Left hindlimb (tissue), 1 donor: ENCODE data around the gene IL10.
"Not testable (repeated sequence)": the region's sequence is repeated elsewhere in the genome, so short reads cannot be mapped to it uniquely, and the experiment has no call there.

ENCODE experiments used
- DNase-seq: peaks from one replicate; pipeline ENCODE4 v3.0.0-alpha.2; 2018

Gene IL10

GRCh38 chr1:206792939-206793607 is 20.8 kb upstream of the IL10 start:
- DNase-seq, result no peak

GRCh38 chr1:206790502-206791250 is 18.4 kb upstream of the IL10 start:
- no peak for DNase-seq

GRCh38 chr1:206788487-206789050 is 16.3 kb upstream of the IL10 start:
- no peak for DNase-seq

GRCh38 chr1:206787891-206788290 is 15.6 kb upstream of the IL10 start:
- no peak for DNase-seq

- DNase-seq, result no peak
These were observed 14.1 kb upstream of the IL10 start for GRCh38 chr1:206786212-206786886.

GRCh38 chr1:206785182-206785765 is 13.0 kb upstream of the IL10 start:
- DNase-seq, result no peak

GRCh38 chr1:206784471-206784903 is 12.2 kb upstream of the IL10 start:
- no peak for DNase-seq

- DNase-seq, result no peak
These were observed 11.2 kb upstream of the IL10 start for GRCh38 chr1:206783506-206783905.

- DNase-seq, result no peak
These were observed 10.2 kb upstream of the IL10 start for GRCh38 chr1:206782448-206782847.

- no peak for DNase-seq
These were observed 7.3 kb upstream of the IL10 start for GRCh38 chr1:206779638-206780037.

GRCh38 chr1:206778911-206779310 is 6.6 kb upstream of the IL10 start:
- not testable (repeated sequence) for DNase-seq

GRCh38 chr1:206778031-206778430 is 5.7 kb upstream of the IL10 start:
- DNase-seq, result no peak

GRCh38 chr1:206776229-206776628 is 3.9 kb upstream of the IL10 start:
- no peak for DNase-seq

- DNase-seq, result no peak
These were observed 1.8 kb upstream of the IL10 start for GRCh38 chr1:206774093-206774492.

- no peak for DNase-seq
These were observed 979 bp downstream of the IL10 start for GRCh38 chr1:206771338-206771692.

GRCh38 chr1:206770531-206771337 is 1.6 kb downstream of the IL10 start, which contains the start of gene IL19:
TSS of gene IL19 (plus strand) at chr1:206770773. CDS start at chr1:206836663, 65,890 bp downstream.
- DNase-seq, result no peak

GRCh38 chr1:206769304-206769731 is 3.0 kb downstream of the IL10 start:
- no peak for DNase-seq

- DNase-seq, result no peak
These were observed 3.6 kb downstream of the IL10 start for GRCh38 chr1:206768472-206769303.

- peak; percentile 68 for DNase-seq
These were observed 5.9 kb downstream of the IL10 start for GRCh38 chr1:206766251-206766856.

- DNase-seq, result not testable (repeated sequence)
These were observed 6.5 kb downstream of the IL10 start for GRCh38 chr1:206765771-206766170.
